ENCODE measurements around the gene MAN1A1. TPM values are rescaled to one million over a fixed set of nuclear protein-coding genes. Genes with fewer than 3 reads are reported as not detected.

The MAN1A1 gene
- total and polyA plus RNA-seq, 2 experiments from 2014 or later = 2.0 to 8.7 TPM

DNA sequence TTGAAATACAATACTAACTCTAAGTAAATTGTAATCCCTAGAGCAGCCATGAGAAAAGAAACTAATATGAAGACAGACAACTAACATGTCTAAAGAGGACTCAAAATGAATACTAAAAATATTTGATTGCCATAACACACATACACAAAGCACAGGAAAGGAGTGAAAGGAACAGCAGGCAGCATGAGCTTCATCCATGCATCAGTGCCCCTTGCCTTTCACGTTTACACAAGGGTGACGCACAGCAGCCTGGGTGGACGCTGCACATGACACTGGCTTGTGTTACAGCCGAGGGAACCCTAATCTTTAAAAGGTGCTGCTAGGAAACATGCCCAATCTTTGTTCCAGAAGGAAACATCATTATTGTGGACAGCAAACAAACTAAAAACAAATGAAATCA, 123.5 kb downstream of the MAN1A1 start:
- Histone ChIP-seq H3K4me3 (no peak overlapping the region), H3K9me2 (ENCODE audit: insufficient read depth) (no peaks in the 10 kb centered on the region), H3K79me2 (replicated peaks; ENCODE audit: insufficient read depth) (no peaks in the 10 kb centered on the region), H3K27me3 (ENCODE audit: insufficient read depth) (no peaks in the 10 kb centered on the region), H4K20me1 (replicated peaks; ENCODE audit: insufficient read depth) (no peaks in the 10 kb centered on the region), H3K4me2 (no peak overlapping the region), H3F3A (replicated peaks; ENCODE audit: low read depth) (no peaks in the 10 kb centered on the region), H3K36me3 (ENCODE audit: insufficient read depth) (no peaks in the 10 kb centered on the region), H3K4me1 (ENCODE audit: insufficient read depth) (no peaks in the 10 kb centered on the region), H3K27ac (ENCODE audit: low read depth) (no peak overlapping the region), H2AFZ (no peak overlapping the region)
- Mint-ChIP-seq H3K36me3 (ENCODE audit: low read depth) (no peaks in the 10 kb centered on the region), H3K4me3 (no peak overlapping the region), H3K27ac (peak overlapping the region; percentile 24; the same call in 1 of the 2 replicates), H3K4me1 (no peaks in the 10 kb centered on the region), H3K9me3 (no peaks in the 10 kb centered on the region), H3K27me3 (ENCODE audit: insufficient read depth, low read depth, poor library complexity) (no peaks in the 10 kb centered on the region)
- no peak for TF ChIP-seq EZH2phosphoT487 (IDR thresholded peaks at IDR 0.05; ENCODE audit: unreplicated experiment)
- TF ChIP-seq NANOG (IDR thresholded peaks at IDR 0.05; ENCODE audit: borderline replicate concordance) = no peak
- no peak for TF ChIP-seq ZNF114 (CRISPR knock-in tag; IDR thresholded peaks at IDR 0.05)
- TF ChIP-seq, protein P1, sequence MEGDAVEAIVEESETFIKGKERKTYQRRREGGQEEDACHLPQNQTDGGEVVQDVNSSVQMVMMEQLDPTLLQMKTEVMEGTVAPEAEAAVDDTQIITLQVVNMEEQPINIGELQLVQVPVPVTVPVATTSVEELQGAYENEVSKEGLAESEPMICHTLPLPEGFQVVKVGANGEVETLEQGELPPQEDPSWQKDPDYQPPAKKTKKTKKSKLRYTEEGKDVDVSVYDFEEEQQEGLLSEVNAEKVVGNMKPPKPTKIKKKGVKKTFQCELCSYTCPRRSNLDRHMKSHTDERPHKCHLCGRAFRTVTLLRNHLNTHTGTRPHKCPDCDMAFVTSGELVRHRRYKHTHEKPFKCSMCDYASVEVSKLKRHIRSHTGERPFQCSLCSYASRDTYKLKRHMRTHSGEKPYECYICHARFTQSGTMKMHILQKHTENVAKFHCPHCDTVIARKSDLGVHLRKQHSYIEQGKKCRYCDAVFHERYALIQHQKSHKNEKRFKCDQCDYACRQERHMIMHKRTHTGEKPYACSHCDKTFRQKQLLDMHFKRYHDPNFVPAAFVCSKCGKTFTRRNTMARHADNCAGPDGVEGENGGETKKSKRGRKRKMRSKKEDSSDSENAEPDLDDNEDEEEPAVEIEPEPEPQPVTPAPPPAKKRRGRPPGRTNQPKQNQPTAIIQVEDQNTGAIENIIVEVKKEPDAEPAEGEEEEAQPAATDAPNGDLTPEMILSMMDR (conservative IDR thresholded peaks at IDR 0.05; ENCODE audit: low read depth in 2 of 2) = no peak
- TF ChIP-seq CREB1 (CRISPR knock-in tag; IDR thresholded peaks at IDR 0.05; ENCODE audit: low read depth) = no peak
- ATAC-seq = no peak
- no peak for DNase-seq (ENCODE audit: low spot score)

DNA sequence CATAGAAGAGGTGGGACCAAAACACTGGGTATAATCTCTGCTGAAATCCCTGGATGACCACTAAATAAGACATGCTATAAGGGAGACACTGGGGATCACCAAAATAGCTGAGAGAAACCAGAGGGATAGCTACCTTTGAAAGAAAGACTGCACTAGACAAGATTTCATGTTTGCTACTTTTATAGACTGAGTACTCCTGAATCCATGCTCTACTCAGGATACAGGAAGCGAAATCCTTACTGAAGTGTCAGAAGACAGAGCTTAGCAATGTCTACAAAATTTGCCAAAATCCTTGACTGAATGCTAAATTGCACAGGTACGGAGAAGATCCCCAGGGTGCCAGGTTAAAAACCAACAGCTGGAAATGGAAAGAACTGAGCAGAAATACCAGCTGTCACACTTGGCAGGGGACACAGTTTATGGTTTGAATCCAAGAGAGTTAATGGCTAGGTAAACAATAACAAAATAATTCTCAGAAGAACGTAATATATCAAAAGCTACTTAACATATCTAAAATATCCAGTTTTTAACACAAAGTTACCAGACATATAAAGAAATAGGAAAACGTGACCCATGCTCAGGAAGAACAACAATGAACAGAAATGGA, 125.4 kb downstream of the MAN1A1 start:
- Mint-ChIP-seq H3K36me3 (ENCODE audit: low read depth) (no peaks in the 10 kb centered on the region), H3K27me3 (ENCODE audit: insufficient read depth, low read depth, poor library complexity) (no peaks in the 10 kb centered on the region), H3K4me1 (no peaks in the 10 kb centered on the region), H3K4me3 (no peak overlapping the region), H3K9me3 (no peaks in the 10 kb centered on the region), H3K27ac (no peak overlapping the region)
- no peaks in the 10 kb centered on the region for H3F3A ChIP-seq (replicated peaks; ENCODE audit: low read depth)
- no peaks in the 10 kb centered on the region for H3K36me3 ChIP-seq (ENCODE audit: insufficient read depth)
- no peaks in the 10 kb centered on the region for H3K4me1 ChIP-seq (ENCODE audit: insufficient read depth)
- no peak for ATAC-seq
- H2AFZ ChIP-seq = no peak overlapping the region
- no peak for DNase-seq (ENCODE audit: low spot score)
- H3K27ac ChIP-seq (ENCODE audit: low read depth) = no peak overlapping the region
- no peaks in the 10 kb centered on the region for H3K9me2 ChIP-seq (ENCODE audit: insufficient read depth)
- H3K27me3 ChIP-seq (ENCODE audit: insufficient read depth) = no peaks in the 10 kb centered on the region
- H3K79me2 ChIP-seq (replicated peaks; ENCODE audit: insufficient read depth) = no peaks in the 10 kb centered on the region
- H3K4me3 ChIP-seq = no peak overlapping the region
- H3K4me2 ChIP-seq = no peak overlapping the region
- no peaks in the 10 kb centered on the region for H4K20me1 ChIP-seq (replicated peaks; ENCODE audit: insufficient read depth)
- no peak for TF ChIP-seq POLR2AphosphoS5 (IDR thresholded peaks at IDR 0.05; ENCODE audit: low read depth)
- no peak for TF ChIP-seq STAT1 (IDR thresholded peaks at IDR 0.05; ENCODE audit: unreplicated experiment)
- no peak for TF ChIP-seq JUNB (IDR thresholded peaks at IDR 0.05; ENCODE audit: unreplicated experiment)
- no peak for TF ChIP-seq CREB1 (CRISPR knock-in tag; IDR thresholded peaks at IDR 0.05; ENCODE audit: low read depth)
- no peak for TF ChIP-seq NANOG (IDR thresholded peaks at IDR 0.05; ENCODE audit: borderline replicate concordance)
- TF ChIP-seq, protein P2, sequence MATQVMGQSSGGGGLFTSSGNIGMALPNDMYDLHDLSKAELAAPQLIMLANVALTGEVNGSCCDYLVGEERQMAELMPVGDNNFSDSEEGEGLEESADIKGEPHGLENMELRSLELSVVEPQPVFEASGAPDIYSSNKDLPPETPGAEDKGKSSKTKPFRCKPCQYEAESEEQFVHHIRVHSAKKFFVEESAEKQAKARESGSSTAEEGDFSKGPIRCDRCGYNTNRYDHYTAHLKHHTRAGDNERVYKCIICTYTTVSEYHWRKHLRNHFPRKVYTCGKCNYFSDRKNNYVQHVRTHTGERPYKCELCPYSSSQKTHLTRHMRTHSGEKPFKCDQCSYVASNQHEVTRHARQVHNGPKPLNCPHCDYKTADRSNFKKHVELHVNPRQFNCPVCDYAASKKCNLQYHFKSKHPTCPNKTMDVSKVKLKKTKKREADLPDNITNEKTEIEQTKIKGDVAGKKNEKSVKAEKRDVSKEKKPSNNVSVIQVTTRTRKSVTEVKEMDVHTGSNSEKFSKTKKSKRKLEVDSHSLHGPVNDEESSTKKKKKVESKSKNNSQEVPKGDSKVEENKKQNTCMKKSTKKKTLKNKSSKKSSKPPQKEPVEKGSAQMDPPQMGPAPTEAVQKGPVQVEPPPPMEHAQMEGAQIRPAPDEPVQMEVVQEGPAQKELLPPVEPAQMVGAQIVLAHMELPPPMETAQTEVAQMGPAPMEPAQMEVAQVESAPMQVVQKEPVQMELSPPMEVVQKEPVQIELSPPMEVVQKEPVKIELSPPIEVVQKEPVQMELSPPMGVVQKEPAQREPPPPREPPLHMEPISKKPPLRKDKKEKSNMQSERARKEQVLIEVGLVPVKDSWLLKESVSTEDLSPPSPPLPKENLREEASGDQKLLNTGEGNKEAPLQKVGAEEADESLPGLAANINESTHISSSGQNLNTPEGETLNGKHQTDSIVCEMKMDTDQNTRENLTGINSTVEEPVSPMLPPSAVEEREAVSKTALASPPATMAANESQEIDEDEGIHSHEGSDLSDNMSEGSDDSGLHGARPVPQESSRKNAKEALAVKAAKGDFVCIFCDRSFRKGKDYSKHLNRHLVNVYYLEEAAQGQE (IDR thresholded peaks at IDR 0.05; ENCODE audit: unreplicated experiment) = no peak
- no peak for TF ChIP-seq EZH2phosphoT487 (IDR thresholded peaks at IDR 0.05; ENCODE audit: unreplicated experiment)
- TF ChIP-seq ZNF114 (CRISPR knock-in tag; IDR thresholded peaks at IDR 0.05) = no peak
- no peak for TF ChIP-seq EZH2 (IDR thresholded peaks at IDR 0.05; ENCODE audit: low read depth, unreplicated experiment)
